CD4-positive, alpha-beta T cell treated with Interleukin-4 for 4 hours (primary cell): ENCODE results near the gene ACACA.
"Not testable (repeated sequence)": the region's sequence is repeated elsewhere in the genome, so short reads cannot be mapped to it uniquely, and the experiment has no call there.

Experiments
- DNase-seq: peaks from one replicate; pipeline ENCODE4 v3.0.0-alpha.2; 2020

The ACACA gene

GRCh38 chr17:37089956-37090355 is 316.7 kb downstream of the ACACA start:
- DNase-seq = peak; percentile 79

- DNase-seq = no peak
Observed at GRCh38 chr17:37088913-37089312, 317.7 kb downstream of the ACACA start.

GRCh38 chr17:37088459-37088858 is 318.2 kb downstream of the ACACA start:
- peak; percentile 33 for DNase-seq

GRCh38 chr17:37087683-37088082 is 319.0 kb downstream of the ACACA start:
- DNase-seq = no peak

GRCh38 chr17:37086948-37087347 is 319.7 kb downstream of the ACACA start:
- DNase-seq = no peak

- no peak for DNase-seq
Observed at GRCh38 chr17:37086334-37086733, 320.3 kb downstream of the ACACA start.

GRCh38 chr17:37084372-37084771 is 322.3 kb downstream of the ACACA start:
- DNase-seq = no peak

- DNase-seq = no peak
Observed at GRCh38 chr17:37083456-37083855, 323.2 kb downstream of the ACACA start.

GRCh38 chr17:37082985-37083384 is 323.7 kb downstream of the ACACA start:
- no peak for DNase-seq

- no peak for DNase-seq
Observed at GRCh38 chr17:37082311-37082860, 324.2 kb downstream of the ACACA start.

- DNase-seq = no peak
Observed at GRCh38 chr17:37081287-37081686, 325.3 kb downstream of the ACACA start.

- DNase-seq = no peak
Observed at GRCh38 chr17:37079735-37080134, 326.9 kb downstream of the ACACA start.

GRCh38 chr17:37079065-37079708 is 327.4 kb downstream of the ACACA start:
- no peak for DNase-seq

- not testable (repeated sequence) for DNase-seq
Observed at GRCh38 chr17:37073464-37073863, 333.2 kb downstream of the ACACA start.

- no peak for DNase-seq
Observed at GRCh38 chr17:37069087-37069486, 337.5 kb downstream of the ACACA start.

- no peak for DNase-seq
Observed at GRCh38 chr17:37068266-37068665, 338.4 kb downstream of the ACACA start.

- DNase-seq = no peak
Observed at GRCh38 chr17:37067555-37068111, 339.0 kb downstream of the ACACA start.

- no peak for DNase-seq
Observed at GRCh38 chr17:37066322-37067255, 340.0 kb downstream of the ACACA start.

- DNase-seq = no peak
Observed at GRCh38 chr17:37065486-37066321, 340.9 kb downstream of the ACACA start.

- no peak for DNase-seq
Observed at GRCh38 chr17:37064956-37065355, 341.7 kb downstream of the ACACA start.

- DNase-seq = no peak
Observed at GRCh38 chr17:37064206-37064605, 342.4 kb downstream of the ACACA start.

- DNase-seq = no peak
Observed at GRCh38 chr17:37062021-37062420, 344.6 kb downstream of the ACACA start.

GRCh38 chr17:37060928-37061327 is 345.7 kb downstream of the ACACA start:
- no peak for DNase-seq
